Measurements from ENCODE around the gene ING3.
A peak's percentile ranks its signal among the peaks of the same experiment; 100 is the strongest.

ING3 gene

GRCh38 chr7:120990468-120991118 is 40.0 kb downstream of the ING3 start:
- H3K27me3 ChIP-seq (replicated peaks; ENCODE audit: control insufficient read depth, insufficient read depth, low read length), result no peaks in the 10 kb centered on the region
- H3K4me3 ChIP-seq (ENCODE audit: low read length), result peak overlapping the region; percentile 84
- no peak for DNase-seq (ENCODE audit: low read depth)
- peak overlapping the region; percentile 96 for H3K9ac ChIP-seq (ENCODE audit: low read length)
- no peaks in the 10 kb centered on the region for H3K9me3 ChIP-seq (ENCODE audit: control insufficient read depth, low read length)
- H3K36me3 ChIP-seq (ENCODE audit: control insufficient read depth, insufficient read depth, low read length, severe bottlenecking), result no peaks in the 10 kb centered on the region
- H3K4me1 ChIP-seq (ENCODE audit: control insufficient read depth, insufficient read depth, low read length), result peaks cover 39% of the 10 kb centered on the region

GRCh38 chr7:120991161-120991560 is 40.6 kb downstream of the ING3 start:
- Histone ChIP-seq H3K27me3 (replicated peaks; ENCODE audit: control insufficient read depth, insufficient read depth, low read length) (no peaks in the 10 kb centered on the region), H3K4me3 (ENCODE audit: low read length) (peak overlapping the region; percentile 84)

GRCh38 chr7:120991581-120991980 is 41.0 kb downstream of the ING3 start:
- DNase-seq (ENCODE audit: low read depth), result peak; percentile 78
- peak overlapping the region; percentile 96 for H3K9ac ChIP-seq (ENCODE audit: low read length)
- no peaks in the 10 kb centered on the region for H3K36me3 ChIP-seq (ENCODE audit: control insufficient read depth, insufficient read depth, low read length, severe bottlenecking)
- H3K27me3 ChIP-seq (replicated peaks; ENCODE audit: control insufficient read depth, insufficient read depth, low read length), result no peaks in the 10 kb centered on the region
- no peaks in the 10 kb centered on the region for H3K9me3 ChIP-seq (ENCODE audit: control insufficient read depth, low read length)
- peak overlapping the region; percentile 84 for H3K4me3 ChIP-seq (ENCODE audit: low read length)
- H3K4me1 ChIP-seq (ENCODE audit: control insufficient read depth, insufficient read depth, low read length), result peaks cover 45% of the 10 kb centered on the region

More at GRCh38 chr7:120991161-120991560, 40.6 kb downstream of the ING3 start:
- Histone ChIP-seq H3K36me3 (ENCODE audit: control insufficient read depth, insufficient read depth, low read length, severe bottlenecking) (no peaks in the 10 kb centered on the region), H3K9ac (ENCODE audit: low read length) (peak overlapping the region; percentile 96), H3K9me3 (ENCODE audit: control insufficient read depth, low read length) (no peaks in the 10 kb centered on the region), H3K4me1 (ENCODE audit: control insufficient read depth, insufficient read depth, low read length) (peaks cover 41% of the 10 kb centered on the region)
- DNase-seq (ENCODE audit: low read depth), result peak; percentile 33

GRCh38 chr7:120992272-120992964 is 41.8 kb downstream of the ING3 start:
- peak overlapping the region; percentile 84 for H3K4me3 ChIP-seq (ENCODE audit: low read length)
- DNase-seq (ENCODE audit: low read depth), result peak; percentile 4
- no peaks in the 10 kb centered on the region for H3K9me3 ChIP-seq (ENCODE audit: control insufficient read depth, low read length)
- H3K9ac ChIP-seq (ENCODE audit: low read length), result peak overlapping the region; percentile 96
- peaks cover 49% of the 10 kb centered on the region for H3K4me1 ChIP-seq (ENCODE audit: control insufficient read depth, insufficient read depth, low read length)
- no peaks in the 10 kb centered on the region for H3K27me3 ChIP-seq (replicated peaks; ENCODE audit: control insufficient read depth, insufficient read depth, low read length)
- no peaks in the 10 kb centered on the region for H3K36me3 ChIP-seq (ENCODE audit: control insufficient read depth, insufficient read depth, low read length, severe bottlenecking)

- Histone ChIP-seq H3K4me3 (ENCODE audit: low read length) (peak overlapping the region; percentile 84), H3K9ac (ENCODE audit: low read length) (peak overlapping the region; percentile 3), H3K27me3 (replicated peaks; ENCODE audit: control insufficient read depth, insufficient read depth, low read length) (no peaks in the 10 kb centered on the region), H3K36me3 (ENCODE audit: control insufficient read depth, insufficient read depth, low read length, severe bottlenecking) (no peaks in the 10 kb centered on the region), H3K9me3 (ENCODE audit: control insufficient read depth, low read length) (no peaks in the 10 kb centered on the region), H3K4me1 (ENCODE audit: control insufficient read depth, insufficient read depth, low read length) (peaks cover 46% of the 10 kb centered on the region)
- DNase-seq (ENCODE audit: low read depth), result peak; percentile 53
Observed at GRCh38 chr7:120992965-120993494, 42.5 kb downstream of the ING3 start.

- no peak overlapping the region for H3K9ac ChIP-seq (ENCODE audit: low read length)
- no peaks in the 10 kb centered on the region for H3K36me3 ChIP-seq (ENCODE audit: control insufficient read depth, insufficient read depth, low read length, severe bottlenecking)
- peak; percentile 42 for DNase-seq (ENCODE audit: low read depth)
- H3K4me1 ChIP-seq (ENCODE audit: control insufficient read depth, insufficient read depth, low read length), result peaks cover 45% of the 10 kb centered on the region
- no peaks in the 10 kb centered on the region for H3K9me3 ChIP-seq (ENCODE audit: control insufficient read depth, low read length)
- peak overlapping the region; percentile 84 for H3K4me3 ChIP-seq (ENCODE audit: low read length)
- H3K27me3 ChIP-seq (replicated peaks; ENCODE audit: control insufficient read depth, insufficient read depth, low read length), result no peaks in the 10 kb centered on the region
Observed at GRCh38 chr7:120993553-120994191, 43.1 kb downstream of the ING3 start.

GRCh38 chr7:120994512-120995410 is 44.2 kb downstream of the ING3 start:
- DNase-seq (ENCODE audit: low read depth), result peak; percentile 9
- no peaks in the 10 kb centered on the region for H3K27me3 ChIP-seq (replicated peaks; ENCODE audit: control insufficient read depth, insufficient read depth, low read length)
- no peak overlapping the region for H3K4me3 ChIP-seq (ENCODE audit: low read length)
- H3K9me3 ChIP-seq (ENCODE audit: control insufficient read depth, low read length), result no peaks in the 10 kb centered on the region
- no peaks in the 10 kb centered on the region for H3K36me3 ChIP-seq (ENCODE audit: control insufficient read depth, insufficient read depth, low read length, severe bottlenecking)
- H3K9ac ChIP-seq (ENCODE audit: low read length), result no peak overlapping the region
- peaks cover 50% of the 10 kb centered on the region for H3K4me1 ChIP-seq (ENCODE audit: control insufficient read depth, insufficient read depth, low read length)

- no peaks in the 10 kb centered on the region for H3K9me3 ChIP-seq (ENCODE audit: control insufficient read depth, low read length)
- H3K27me3 ChIP-seq (replicated peaks; ENCODE audit: control insufficient read depth, insufficient read depth, low read length), result no peaks in the 10 kb centered on the region
- peaks cover 52% of the 10 kb centered on the region for H3K4me1 ChIP-seq (ENCODE audit: control insufficient read depth, insufficient read depth, low read length)
- no peaks in the 10 kb centered on the region for H3K36me3 ChIP-seq (ENCODE audit: control insufficient read depth, insufficient read depth, low read length, severe bottlenecking)
- no peak overlapping the region for H3K9ac ChIP-seq (ENCODE audit: low read length)
- DNase-seq (ENCODE audit: low read depth), result no peak
- no peak overlapping the region for H3K4me3 ChIP-seq (ENCODE audit: low read length)
Observed at GRCh38 chr7:120995654-120996053, 45.1 kb downstream of the ING3 start.

GRCh38 chr7:120996333-120996987 is 45.9 kb downstream of the ING3 start:
- Histone ChIP-seq H3K36me3 (ENCODE audit: control insufficient read depth, insufficient read depth, low read length, severe bottlenecking) (no peaks in the 10 kb centered on the region), H3K9ac (ENCODE audit: low read length) (no peak overlapping the region), H3K4me1 (ENCODE audit: control insufficient read depth, insufficient read depth, low read length) (peaks cover 51% of the 10 kb centered on the region), H3K9me3 (ENCODE audit: control insufficient read depth, low read length) (no peaks in the 10 kb centered on the region), H3K27me3 (replicated peaks; ENCODE audit: control insufficient read depth, insufficient read depth, low read length) (no peaks in the 10 kb centered on the region), H3K4me3 (ENCODE audit: low read length) (no peak overlapping the region)
- peak; percentile 93 for DNase-seq (ENCODE audit: low read depth)

- Histone ChIP-seq H3K36me3 (ENCODE audit: control insufficient read depth, insufficient read depth, low read length, severe bottlenecking) (no peaks in the 10 kb centered on the region), H3K27me3 (replicated peaks; ENCODE audit: control insufficient read depth, insufficient read depth, low read length) (no peaks in the 10 kb centered on the region), H3K9ac (ENCODE audit: low read length) (no peak overlapping the region), H3K4me1 (ENCODE audit: control insufficient read depth, insufficient read depth, low read length) (peaks cover 53% of the 10 kb centered on the region), H3K4me3 (ENCODE audit: low read length) (no peak overlapping the region), H3K9me3 (ENCODE audit: control insufficient read depth, low read length) (no peaks in the 10 kb centered on the region)
- no peak for DNase-seq (ENCODE audit: low read depth)
Observed at GRCh38 chr7:120996988-120997345, 46.4 kb downstream of the ING3 start.
